HG03060 (cell line): Measurements from ENCODE around the gene HMGN1.
"Not testable (repeated sequence)": the region's sequence is repeated elsewhere in the genome, so short reads cannot be mapped to it uniquely, and the experiment has no call there.

Experiments used
- ATAC-seq: cut with Tn5 transposase; IDR thresholded peaks from one replicate; pipeline ENCODE4 v1.9.1; 2021; ENCODE audit warnings: low read depth, moderate number of reproducible peaks; ENCODE audit not compliant: unreplicated experiment

Gene HMGN1

DNA sequence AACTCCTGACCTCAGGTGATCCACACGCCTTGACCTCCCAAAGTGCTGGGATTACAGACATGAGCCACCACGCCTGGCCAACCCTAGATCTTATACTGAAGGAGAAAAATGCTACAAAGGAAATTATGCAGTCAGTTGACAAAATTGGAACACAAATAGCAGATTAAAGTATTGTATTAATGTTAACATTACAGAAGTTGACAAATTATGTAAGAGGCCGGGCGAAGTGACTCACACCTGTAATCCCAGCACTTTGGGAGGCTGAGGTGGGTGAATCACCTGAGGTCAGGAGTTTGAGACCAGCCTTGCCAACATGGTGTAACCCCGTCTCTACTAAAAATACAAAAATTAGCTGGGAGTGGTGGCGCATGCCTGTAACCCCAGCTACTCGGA, 21.0 kb upstream of the HMGN1 start:
- ATAC-seq = not testable (repeated sequence)

DNA sequence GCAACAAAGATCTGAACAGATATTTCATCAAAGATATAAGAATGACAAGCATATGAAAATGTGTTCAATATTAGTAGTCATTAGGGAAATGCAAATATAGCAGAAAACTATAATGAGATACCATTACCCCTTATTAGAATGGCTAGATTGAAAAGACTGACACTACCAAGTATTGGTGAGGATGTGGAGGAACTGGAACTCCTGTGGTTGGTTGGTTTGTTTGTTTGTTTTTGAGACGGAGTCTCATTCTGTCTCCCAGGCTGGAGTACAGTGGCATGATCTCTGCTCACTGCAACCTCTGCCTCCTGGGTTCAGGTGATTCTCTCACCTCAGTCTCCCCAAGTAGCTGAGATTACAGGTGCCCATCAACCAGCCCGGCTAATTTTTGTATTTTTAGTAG, 18.9 kb upstream of the HMGN1 start:
- ATAC-seq = no peak

DNA sequence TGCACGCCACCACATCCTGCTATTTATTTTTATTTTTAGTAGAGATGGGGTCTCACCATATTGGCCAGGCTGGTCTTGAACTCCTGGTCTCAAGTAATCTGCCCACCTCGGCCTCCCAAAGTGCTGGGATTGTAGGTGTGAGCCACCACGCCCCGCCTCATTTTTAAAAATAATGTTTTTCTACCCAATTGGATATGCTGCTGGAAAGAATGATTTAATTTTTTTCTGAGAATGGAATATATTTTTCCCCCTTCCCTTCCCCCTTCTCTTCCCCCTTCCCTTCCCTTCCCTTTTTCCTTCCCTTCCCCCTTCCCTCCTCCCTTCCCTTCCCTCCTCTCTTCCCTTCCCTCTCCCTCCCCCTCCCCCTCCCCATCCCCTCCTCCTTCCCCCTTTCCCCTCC, 17.7 kb upstream of the HMGN1 start:
- no peak for ATAC-seq

DNA sequence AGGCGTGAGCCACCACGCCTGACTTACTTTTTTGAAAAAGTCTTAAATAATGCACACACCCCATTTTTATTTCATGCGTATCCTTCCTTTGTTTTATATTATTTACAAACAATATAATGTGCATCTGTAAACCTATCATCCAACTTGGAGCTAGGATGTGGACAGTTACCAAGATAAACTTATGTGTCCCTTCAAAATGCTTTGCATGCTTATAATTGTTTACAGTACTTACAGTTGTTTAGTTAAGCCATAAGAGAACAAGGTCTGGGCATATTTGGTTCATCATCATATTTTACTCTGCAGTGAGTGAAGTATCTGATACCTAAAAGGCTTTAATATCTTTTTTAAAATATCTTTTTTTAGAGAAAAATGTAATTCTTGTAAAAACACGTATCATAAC, 16.1 kb upstream of the HMGN1 start:
- no peak for ATAC-seq

DNA sequence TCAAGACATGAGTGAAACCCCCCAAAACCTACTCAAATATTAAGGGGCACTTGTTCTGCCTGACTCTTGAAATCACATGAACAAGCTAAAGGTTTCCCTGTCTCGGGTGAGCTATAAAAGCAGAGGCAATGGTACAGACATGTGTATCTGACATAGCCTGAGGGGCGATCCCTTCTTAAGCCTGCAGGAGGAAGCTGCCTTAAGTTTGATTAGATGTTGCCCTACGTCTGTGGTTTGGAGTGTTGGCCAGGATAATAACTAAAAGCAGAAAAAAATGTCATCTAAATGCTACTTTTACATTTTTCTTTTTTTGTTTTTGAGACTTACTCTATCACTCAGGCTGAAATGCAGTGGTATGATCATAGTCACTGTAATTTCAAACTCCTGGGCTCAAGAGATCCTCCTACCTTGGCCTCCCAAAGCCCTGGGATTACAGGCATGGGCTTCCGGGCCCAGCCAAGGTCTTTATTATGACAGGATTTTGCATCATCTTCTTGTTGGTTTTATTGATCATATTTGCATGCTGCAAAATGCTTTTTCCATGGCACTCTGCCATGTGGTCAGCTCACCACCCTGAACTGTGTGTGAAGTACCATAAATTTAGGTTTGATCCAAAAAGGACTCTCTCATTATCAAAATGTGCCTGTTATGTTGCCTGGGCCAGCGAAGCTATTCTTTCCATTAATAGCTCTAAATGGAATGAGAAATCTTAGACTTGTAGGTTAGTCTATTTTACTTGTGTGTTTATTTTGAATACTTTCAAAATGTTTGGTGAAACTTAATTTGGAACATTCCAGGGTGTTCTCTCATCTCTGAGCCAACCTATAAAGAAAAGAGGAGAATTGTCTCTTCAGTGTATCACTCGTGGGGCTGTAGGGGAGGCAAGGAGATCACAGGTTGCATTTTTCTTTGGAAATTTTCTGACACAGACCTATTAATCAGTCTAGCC, 15.0 kb upstream of the HMGN1 start:
- no peak for ATAC-seq

DNA sequence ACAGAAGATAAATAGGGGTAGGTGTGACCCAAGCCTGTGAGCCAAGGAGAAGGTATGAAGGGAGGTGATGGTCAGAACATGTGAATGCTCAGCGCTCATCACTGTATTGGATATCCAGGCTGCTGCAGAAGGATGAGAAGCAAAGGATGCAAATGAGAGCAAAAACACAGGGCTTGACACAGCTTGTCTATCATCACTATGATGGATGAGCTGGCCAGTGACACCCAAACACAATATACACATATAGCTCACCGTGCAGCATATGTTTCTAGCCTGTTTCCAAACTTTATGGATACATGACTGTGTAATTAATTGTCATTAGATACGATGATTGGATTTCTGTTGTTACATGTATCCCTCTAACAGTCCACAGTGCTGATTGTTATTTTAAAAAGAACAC, 13.8 kb upstream of the HMGN1 start:
- no peak for ATAC-seq

DNA sequence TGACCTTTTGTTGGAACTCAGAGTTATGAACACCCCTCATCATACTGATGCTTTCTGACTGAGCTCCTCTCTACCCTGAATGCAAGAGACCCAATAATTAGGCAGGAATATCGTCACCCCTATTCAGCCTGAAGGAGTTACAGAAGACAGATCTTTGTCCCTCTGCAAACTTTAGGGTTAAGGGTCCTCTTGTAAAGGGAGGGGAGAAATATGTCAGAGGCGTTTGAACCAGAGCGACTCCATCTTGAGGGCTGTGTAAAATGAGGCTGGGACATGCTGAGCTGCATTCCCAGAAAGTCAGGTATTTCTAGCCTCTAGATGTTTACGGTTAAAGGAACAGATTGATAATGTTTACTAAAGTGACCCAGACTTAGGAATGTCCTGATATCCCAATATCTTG, 10.5 kb upstream of the HMGN1 start:
- ATAC-seq = no peak

DNA sequence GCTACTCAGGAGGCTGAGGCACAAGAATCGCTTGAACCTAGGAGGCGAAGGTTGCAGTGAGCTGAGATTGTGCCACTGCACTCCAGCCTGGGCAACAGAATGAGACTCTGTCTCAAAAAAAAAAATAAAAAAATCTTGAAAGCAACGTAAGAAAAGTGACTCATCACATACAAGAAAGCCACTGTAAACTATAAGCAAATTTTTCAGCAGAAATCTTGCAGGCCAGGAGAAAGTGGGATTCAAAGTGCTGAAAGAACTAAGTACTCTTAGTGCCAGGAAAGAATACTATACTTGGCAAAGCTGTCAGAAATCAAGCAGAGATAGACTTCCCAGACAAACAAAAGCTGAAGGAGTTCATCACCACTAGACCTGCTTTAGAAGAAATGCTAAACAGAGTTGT, 4.4 kb upstream of the HMGN1 start:
- no peak for ATAC-seq

DNA sequence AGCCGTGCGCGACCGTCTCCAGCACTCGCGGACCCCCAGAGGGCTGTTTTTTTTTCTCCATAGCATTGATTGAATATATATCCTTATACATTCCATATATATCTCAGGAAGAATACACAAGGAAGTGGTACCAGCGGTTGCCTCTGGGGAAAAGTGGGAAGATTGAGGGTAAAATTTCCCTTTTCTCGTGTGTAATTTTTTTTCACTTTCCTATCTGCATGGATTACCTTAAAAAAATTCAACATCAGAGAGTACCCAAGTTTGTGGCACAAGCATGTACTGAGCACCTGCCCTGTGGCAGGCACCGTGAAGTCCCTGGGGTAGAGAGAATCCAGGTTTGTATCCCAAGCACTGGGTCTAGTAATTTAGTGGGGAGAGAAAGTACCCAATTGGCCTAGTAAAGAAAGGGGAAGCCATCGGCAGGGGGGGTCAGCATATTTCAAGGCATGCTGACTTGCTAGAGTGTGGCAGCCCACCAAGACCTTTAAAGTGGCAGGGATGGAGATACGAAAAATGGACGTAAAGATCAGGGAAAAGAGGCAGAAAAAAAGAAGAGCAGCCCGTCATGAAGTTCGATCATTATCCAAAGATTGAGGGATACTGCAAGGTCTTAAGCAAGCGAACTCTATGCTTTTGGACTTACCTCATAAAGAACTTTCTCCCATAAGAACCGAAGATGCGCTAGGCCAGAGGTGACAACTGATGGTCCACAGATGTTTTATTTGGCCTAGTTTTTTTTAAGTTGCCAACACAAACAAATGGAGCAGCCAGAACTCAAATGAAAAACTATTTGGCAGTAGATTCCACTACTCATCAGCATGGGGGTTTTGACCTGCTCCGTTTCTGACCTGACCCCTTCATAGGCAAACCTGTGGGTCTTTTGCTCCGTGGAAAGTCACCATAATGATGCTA, 1.5 kb upstream of the HMGN1 start:
- ATAC-seq = no peak

DNA sequence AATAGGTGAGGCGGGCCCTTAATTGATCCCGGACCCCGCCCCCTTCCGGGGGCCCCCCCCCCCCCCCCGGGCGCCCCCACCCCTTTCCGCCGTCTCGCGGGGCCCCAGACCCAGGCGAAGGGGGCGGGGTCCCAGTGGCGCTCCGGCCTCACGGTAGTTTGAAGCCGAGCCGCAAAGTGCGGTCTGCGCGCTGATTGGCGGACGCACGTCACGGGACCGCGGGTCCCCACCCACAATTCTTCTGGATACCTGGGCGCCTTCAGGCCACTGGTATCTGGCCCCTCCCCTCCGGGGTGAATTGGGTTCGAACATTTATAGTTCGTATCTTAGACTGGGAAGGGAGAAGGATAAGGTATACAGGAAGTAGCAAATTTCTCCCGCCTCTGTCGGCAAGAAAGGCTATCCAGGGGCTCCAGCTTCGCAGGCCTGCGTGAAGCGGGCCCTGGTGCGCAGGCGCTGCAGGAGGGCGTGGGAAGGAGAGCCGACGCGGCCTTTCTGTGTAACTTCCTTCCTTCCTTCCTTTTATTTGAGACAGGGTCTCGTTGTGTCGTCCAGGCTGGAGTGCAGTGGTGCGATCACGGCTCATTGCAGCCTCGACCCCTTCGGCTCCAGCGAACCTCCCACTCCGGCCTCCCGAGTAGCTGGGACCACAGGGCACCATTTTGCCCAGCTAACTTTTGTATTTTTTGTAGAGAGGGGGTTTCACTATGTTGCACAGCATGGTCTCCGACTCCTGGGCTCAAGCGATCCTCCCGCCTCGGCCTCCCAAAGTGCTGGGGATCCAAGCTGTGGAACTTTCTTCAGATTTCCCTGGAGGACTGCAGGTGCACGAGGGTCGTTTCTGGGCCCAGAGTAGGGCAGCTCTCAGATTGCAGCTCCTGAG, 564 bp upstream of the HMGN1 start:
- peak; percentile 87 for ATAC-seq

DNA sequence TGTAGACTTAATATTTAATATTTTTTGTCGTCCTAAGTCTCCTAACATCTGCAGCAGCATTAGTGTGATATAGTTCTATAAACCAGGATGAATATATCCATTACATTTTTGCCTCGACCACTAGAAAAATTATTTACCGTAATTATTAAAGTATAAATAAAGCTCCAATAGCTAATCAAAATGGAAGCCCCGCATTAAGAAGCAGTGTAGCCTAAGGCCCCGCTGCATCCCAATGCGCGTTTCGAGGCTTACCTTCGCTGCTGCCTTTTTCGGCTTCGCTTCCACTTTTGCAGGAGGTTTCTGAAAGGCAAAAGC, 891 bp downstream of the HMGN1 start:
- no peak for ATAC-seq

DNA sequence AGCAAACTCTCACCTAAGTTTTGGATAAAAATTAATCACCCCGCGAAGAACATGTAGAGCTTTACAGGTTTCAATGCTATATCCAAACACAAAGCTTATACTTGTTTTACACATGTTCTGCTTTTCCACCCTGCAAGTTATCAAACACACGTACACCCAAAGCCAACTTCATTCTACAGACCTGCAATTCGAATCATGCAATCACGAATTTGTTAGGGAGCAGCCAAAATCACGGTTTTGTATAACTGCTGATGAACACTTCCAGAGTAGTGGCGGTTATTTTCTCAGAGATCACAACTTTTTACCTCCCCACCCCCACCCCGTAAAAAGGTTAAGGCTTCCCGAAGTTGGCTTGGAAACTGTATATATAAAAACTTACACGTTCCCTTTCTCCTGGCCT, 1.4 kb downstream of the HMGN1 start:
- no peak for ATAC-seq

DNA sequence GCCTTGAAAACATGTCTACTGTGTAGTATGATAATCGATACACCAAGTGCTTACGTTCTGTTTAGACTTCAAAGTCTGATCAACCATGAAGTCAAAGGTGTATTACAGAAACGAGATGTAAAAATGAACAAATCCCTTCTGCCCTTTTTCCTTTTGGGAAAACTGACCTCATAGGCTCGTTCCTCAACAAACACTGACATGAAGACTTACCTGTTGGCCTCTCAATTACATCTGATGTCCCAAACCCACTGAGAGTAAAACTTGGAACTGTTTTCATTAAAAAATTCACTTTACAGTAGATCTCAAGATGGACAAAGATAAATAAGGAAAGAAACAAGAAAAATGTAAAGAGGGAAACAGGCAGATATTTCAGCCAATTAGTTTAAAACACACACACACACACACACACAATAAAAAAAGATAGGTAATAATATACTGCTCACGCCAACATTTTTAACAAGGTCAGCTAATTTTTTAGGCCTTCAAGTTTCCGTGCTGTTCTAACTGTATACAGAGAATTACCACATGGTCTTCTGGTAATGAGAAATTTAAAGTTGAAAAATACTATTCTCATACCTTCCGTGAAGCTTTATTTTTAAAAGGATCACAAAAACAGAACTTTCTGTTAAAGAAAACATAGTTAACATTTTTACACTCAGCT, 2.1 kb downstream of the HMGN1 start:
- no peak for ATAC-seq

DNA sequence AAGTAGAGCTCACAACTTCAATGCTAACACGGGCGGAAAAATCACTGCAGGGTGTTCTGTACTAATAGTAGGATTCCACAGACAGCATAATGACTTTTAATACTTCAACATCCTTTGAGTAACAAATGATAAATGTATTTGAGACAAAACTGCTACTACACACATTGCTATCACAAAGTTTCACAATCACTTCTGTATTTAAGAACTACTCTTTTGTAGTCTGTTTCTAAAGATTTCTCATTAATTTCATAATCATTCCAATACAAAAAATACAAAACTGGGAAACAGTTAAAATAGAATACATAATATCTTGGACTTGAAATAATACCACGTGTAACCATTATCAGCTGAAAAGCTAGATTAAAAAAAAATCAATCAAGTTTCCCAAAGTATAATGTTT, 2.7 kb downstream of the HMGN1 start:
- no peak for ATAC-seq

DNA sequence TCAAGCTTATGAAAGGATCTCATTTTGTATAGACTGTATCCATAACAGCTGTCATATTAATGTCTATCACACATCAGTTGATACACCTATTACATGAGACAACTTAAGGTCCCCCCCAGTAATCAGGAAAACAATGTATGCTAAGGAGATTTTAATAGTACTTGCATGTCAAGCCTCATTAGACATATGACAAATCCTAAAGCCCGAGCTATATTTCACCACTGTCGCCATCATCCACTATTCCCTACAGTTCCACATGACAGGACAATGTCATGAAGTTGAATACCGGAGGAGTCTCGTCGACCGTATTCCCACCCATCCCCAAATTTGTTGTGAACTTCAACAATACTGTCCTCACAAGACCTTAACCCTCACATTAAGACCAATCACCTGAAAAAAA, 3.4 kb downstream of the HMGN1 start:
- ATAC-seq = no peak

DNA sequence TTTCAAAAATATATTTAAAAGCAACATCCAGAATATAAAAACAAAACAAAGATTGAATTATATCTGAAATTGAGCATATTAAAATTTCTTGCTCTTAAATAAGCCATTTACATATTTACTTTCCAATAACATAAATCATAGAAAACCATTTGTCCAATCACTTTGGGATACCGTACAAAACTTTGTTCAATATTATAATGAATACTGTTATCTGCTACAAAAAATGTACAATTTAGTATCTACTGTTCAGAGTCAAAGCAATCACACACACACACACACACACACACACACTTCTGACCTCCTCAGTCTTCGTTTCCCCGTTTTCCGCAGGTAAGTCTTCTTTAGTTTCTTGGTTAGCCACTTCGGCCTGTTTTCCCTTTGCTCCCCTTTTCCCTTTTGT, 4.0 kb downstream of the HMGN1 start:
- no peak for ATAC-seq

DNA sequence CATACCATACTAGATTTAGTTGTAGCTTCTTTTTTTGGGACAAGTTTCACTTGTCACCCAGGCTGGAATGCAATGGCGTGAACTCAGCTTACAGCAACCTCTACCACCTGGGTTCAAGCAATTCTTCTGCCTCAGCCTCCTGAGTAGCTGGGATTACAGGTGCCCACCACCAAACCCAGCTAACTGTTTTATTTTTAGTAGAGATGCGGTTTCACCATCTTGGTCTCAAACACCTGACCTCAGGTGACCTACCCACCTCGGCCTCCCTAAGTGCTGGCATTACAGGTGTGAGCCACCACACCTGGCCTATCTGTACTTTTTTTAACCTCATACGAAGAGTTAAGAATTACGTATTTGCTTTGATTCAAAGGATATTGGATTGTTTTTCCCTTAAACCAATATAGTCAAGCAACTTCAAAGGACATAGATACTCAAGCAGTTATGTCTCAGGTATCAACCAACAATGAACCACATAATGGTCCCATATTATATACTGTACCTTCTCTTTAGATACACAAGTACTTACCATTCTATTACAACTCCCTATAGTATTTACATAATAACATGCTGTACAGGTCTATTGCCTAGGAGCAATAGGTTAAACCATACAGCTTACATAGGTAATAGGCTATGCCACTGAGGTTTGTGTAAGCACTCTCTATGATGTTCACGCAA, 7.5 kb downstream of the HMGN1 start:
- no peak for ATAC-seq

DNA sequence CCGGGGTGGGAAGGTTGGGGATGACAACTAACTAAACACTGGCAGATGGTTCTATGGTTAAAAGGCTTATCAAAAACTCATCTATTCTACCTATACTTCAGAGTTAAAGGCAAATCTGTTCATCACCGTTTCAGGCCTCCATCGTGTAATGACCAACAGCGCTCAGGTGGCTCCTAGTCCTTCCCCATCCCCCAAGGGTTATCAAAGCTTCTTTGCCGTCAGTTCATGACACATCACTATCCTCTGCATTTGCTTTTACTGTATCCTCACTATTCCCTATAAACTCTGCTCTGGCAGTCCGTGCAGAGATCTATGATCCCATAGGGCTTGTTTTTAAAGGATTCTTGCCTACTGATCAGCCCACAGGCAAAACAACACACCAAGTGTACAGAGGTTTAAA, 8.2 kb downstream of the HMGN1 start:
- ATAC-seq = no peak

DNA sequence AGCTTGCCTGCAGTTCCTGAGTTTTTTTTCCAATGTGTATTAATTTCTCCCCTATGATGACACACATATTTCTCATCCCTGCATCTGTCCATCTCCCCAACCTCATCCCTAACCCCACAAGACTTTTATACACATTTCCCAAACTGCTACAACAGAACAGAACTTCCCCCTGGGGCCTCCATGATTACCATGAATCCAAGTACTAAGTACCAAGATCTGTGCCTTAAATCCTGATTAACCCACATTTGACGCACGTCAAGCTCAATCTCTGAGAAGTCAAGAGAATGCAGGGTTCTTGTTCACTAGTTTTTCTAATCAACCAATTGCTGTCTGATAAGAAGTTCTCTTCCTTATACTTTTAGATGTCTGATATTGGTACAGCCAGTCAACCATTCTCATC, 9.7 kb downstream of the HMGN1 start:
- no peak for ATAC-seq
